ENCODE results near the gene CLSTN2. TPM values are rescaled to one million over a fixed set of nuclear protein-coding genes. Genes with fewer than 3 reads are reported as not detected.

CLSTN2 gene
- total and polyA plus RNA-seq, 2 of the 4 experiments (the other 2 are of a cell fraction) = under 0.01 to 0.07 TPM

- Histone ChIP-seq H3K4me3 (ENCODE audit: insufficient read depth, low read depth, low read length) (no peak overlapping the region), H3K27ac (ENCODE audit: insufficient read depth, low read length) (no peak overlapping the region), H3K36me3 (ENCODE audit: control insufficient read depth, insufficient read depth, low read length) (no peaks in the 10 kb centered on the region), H4K20me1 (ENCODE audit: insufficient read depth, low read length) (no peaks in the 10 kb centered on the region), H3K56ac (ENCODE audit: extremely low read depth, insufficient read depth, low read length) (no peak overlapping the region), H3K9ac (ENCODE audit: low read depth, low read length) (no peak overlapping the region), H3K4me1 (ENCODE audit: control insufficient read depth, insufficient read depth, low read length) (no peaks in the 10 kb centered on the region), H2AK5ac (ENCODE audit: low read depth, low read length) (no peak overlapping the region), H3K4me2 (ENCODE audit: low read depth, low read length) (no peak overlapping the region), H3K79me1 (ENCODE audit: low read depth in 1 of 2, low read length in 2 of 2) (no peaks in the 10 kb centered on the region), H3K9me3 (ENCODE audit: control insufficient read depth, insufficient read depth, low read length) (no peaks in the 10 kb centered on the region), H4K8ac (ENCODE audit: low read depth in 2 of 2, low read length in 2 of 2) (no peak overlapping the region), H4K5ac (ENCODE audit: low read depth, low read length) (no peak overlapping the region), H3K9me1 (ENCODE audit: insufficient read depth, low read length) (no peaks in the 10 kb centered on the region), H2BK5ac (ENCODE audit: low read depth, low read length, poor library complexity, severe bottlenecking) (no peak overlapping the region), H2AFZ (replicated peaks; ENCODE audit: low read length, poor library complexity) (no peak overlapping the region), H3K18ac (ENCODE audit: low read depth, low read length) (no peak overlapping the region), H3K14ac (replicated peaks; ENCODE audit: low read depth, low read length) (no peak overlapping the region), H2BK20ac (ENCODE audit: low read depth, low read length) (no peak overlapping the region), H2BK120ac (ENCODE audit: low read depth, low read length) (no peak overlapping the region), H3K23ac (ENCODE audit: low read depth, low read length) (no peak overlapping the region), H2AK9ac (replicated peaks; ENCODE audit: low read depth, low read length, poor library complexity) (no peak overlapping the region), H2BK15ac (ENCODE audit: low read depth, low read length) (no peak overlapping the region), H3K27me3 (ENCODE audit: control insufficient read depth, insufficient read depth, low read length) (no peaks in the 10 kb centered on the region), H4K91ac (ENCODE audit: insufficient read depth, low read depth, low read length) (no peak overlapping the region), H3K4ac (ENCODE audit: low read depth, low read length) (no peak overlapping the region)
- ATAC-seq (ENCODE audit: low read depth) (no peak), DNase-seq (no peak)
- dilution Hi-C loops (cut with HindIII; ENCODE audit: low sequenced_read_pairs, unreplicated experiment) (no loop called here), intact Hi-C loops (cut with micrococcal nuclease) (no loop called here), in situ Hi-C loops (cut with MboI; ENCODE audit: low sequenced_read_pairs) (no loop called here)
- CTCF ChIA-PET = no interaction called here
- POLR2A ChIA-PET (ENCODE audit: unreplicated experiment) = no interaction called here
- BruUV-seq (replicated peaks) = no TSS peak
- WGBS, 2 experiments (ENCODE audit: extremely low coverage in 2 of 2, insufficient read length in 1 of 2) = no CpG with 5 or more reads among the region's 3 CpGs
- TF ChIP-seq MXI1 (IDR thresholded peaks at IDR 0.05; ENCODE audit: borderline replicate concordance, low read depth, low read length) = no peak
- no peak for TF ChIP-seq RCOR1 (IDR thresholded peaks at IDR 0.05; ENCODE audit: insufficient replicate concordance, low read length)
- TF ChIP-seq, protein P1, sequence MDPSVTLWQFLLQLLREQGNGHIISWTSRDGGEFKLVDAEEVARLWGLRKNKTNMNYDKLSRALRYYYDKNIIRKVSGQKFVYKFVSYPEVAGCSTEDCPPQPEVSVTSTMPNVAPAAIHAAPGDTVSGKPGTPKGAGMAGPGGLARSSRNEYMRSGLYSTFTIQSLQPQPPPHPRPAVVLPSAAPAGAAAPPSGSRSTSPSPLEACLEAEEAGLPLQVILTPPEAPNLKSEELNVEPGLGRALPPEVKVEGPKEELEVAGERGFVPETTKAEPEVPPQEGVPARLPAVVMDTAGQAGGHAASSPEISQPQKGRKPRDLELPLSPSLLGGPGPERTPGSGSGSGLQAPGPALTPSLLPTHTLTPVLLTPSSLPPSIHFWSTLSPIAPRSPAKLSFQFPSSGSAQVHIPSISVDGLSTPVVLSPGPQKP (IDR thresholded peaks at IDR 0.05; ENCODE audit: borderline replicate concordance, low read depth, low read length) = no peak
- no peak for TF ChIP-seq RAD21 (IDR thresholded peaks at IDR 0.05; ENCODE audit: low read length)
- no peak for TF ChIP-seq POLR2A (IDR thresholded peaks at IDR 0.05; ENCODE audit: low read depth, low read length)
- TF ChIP-seq MAFK (IDR thresholded peaks at IDR 0.05; ENCODE audit: low read depth, low read length) = no peak
These were observed 187.2 kb downstream of the CLSTN2 start for GRCh38 chr3:140122183-140122582.

Measured in IMR-90 (cell line).